Daoy (cell line): ENCODE measurements around the gene PPP2R2C. TPM values are rescaled to one million over a fixed set of nuclear protein-coding genes. Genes with fewer than 3 reads are reported as not detected.

ENCODE experiments used
- DNase-seq: peaks from one replicate; pipeline ENCODE4 v3.0.0-alpha.2; 2015; ENCODE audit warnings: low read depth
- total RNA-seq: library from RNA; depleted of rRNA; stranded (reverse); fragments of >200 nt; shearing (Covaris generic); gene quantifications from 2 replicates; pipeline ENCODE4 v1.2.3, GENCODE V29; 2014

PPP2R2C gene
- total RNA-seq, 1 experiment from 2014 or later, result 0.86 TPM

- no peak for DNase-seq
Observed at GRCh38 chr4:6469898-6470501, 2.4 kb downstream of the PPP2R2C start.

GRCh38 chr4:6469144-6469543 lies 3.3 kb downstream of the PPP2R2C start:
- no peak for DNase-seq

- no peak for DNase-seq
Observed at GRCh38 chr4:6468376-6468775, 4.0 kb downstream of the PPP2R2C start.

GRCh38 chr4:6467600-6467999 lies 4.8 kb downstream of the PPP2R2C start:
- DNase-seq, result no peak

GRCh38 chr4:6466756-6467381 lies 5.5 kb downstream of the PPP2R2C start:
- no peak for DNase-seq

GRCh38 chr4:6465955-6466354 lies 6.5 kb downstream of the PPP2R2C start:
- no peak for DNase-seq

- peak; percentile 39 for DNase-seq
Observed at GRCh38 chr4:6464842-6465588, 7.4 kb downstream of the PPP2R2C start.

- DNase-seq, result no peak
Observed at GRCh38 chr4:6463311-6464289, 8.8 kb downstream of the PPP2R2C start.

GRCh38 chr4:6461301-6462165 lies 10.9 kb downstream of the PPP2R2C start:
- DNase-seq, result peak; percentile 0

- DNase-seq, result no peak
Observed at GRCh38 chr4:6460876-6461275, 11.5 kb downstream of the PPP2R2C start.

GRCh38 chr4:6458528-6458927 lies 13.9 kb downstream of the PPP2R2C start:
- DNase-seq, result no peak

- DNase-seq, result no peak
Observed at GRCh38 chr4:6456450-6456849, 16.0 kb downstream of the PPP2R2C start.

GRCh38 chr4:6454112-6454910 lies 18.1 kb downstream of the PPP2R2C start:
- no peak for DNase-seq

GRCh38 chr4:6453688-6453990 lies 18.8 kb downstream of the PPP2R2C start:
- DNase-seq, result no peak

- DNase-seq, result no peak
Observed at GRCh38 chr4:6452897-6453687, 19.3 kb downstream of the PPP2R2C start.

- no peak for DNase-seq
Observed at GRCh38 chr4:6452116-6452896, 20.1 kb downstream of the PPP2R2C start.

- DNase-seq, result no peak
Observed at GRCh38 chr4:6451309-6451708, 21.1 kb downstream of the PPP2R2C start.

- DNase-seq, result no peak
Observed at GRCh38 chr4:6450709-6451108, 21.7 kb downstream of the PPP2R2C start.
